Kidney epithelial cell (primary cell): ENCODE data around the gene PARP9. TPM values are rescaled to one million over a fixed set of nuclear protein-coding genes. Genes with fewer than 3 reads are reported as not detected.

Experiments
- DNase-seq: peaks from one replicate; pipeline ENCODE4 v3.0.0-alpha.2; 2010; ENCODE audit warnings: low read depth
- H3K27me3 ChIP-seq: 2 replicates; pipeline ENCODE4 v1.6.0; 2011; ENCODE audit warnings: low read length; ENCODE audit not compliant: control insufficient read depth, insufficient read depth
- H3K36me3 ChIP-seq: 2 replicates; pipeline ENCODE4 v1.5.1; 2011; ENCODE audit warnings: low read length; ENCODE audit not compliant: control insufficient read depth, insufficient read depth
- H3K4me3 ChIP-seq: 2 replicates; pipeline ENCODE4 v1.5.1; 2011; ENCODE audit warnings: low read depth, mild to moderate bottlenecking, control low read depth, low read length
- total RNA-seq: library from RNA; depleted of rRNA; stranded (reverse); fragments of >200 nt; gene quantifications from 2 replicates; pipeline ENCODE4 v1.2.3, GENCODE V29; 2015
- TF ChIP-seq, protein P1 (sequence below): IDR thresholded peaks from 2 replicates; pipeline ENCODE4 v1.5.1; 2011; ENCODE audit warnings: mild to moderate bottlenecking, moderate library complexity, low read length, control low read depth, inconsistent platforms; ENCODE audit not compliant: insufficient read depth, poor library complexity, severe bottlenecking

Gene PARP9
- total RNA-seq, 1 donor from 2014 or later = 15.8 TPM

- Histone ChIP-seq H3K27me3 (no peaks in the 10 kb centered on the region), H3K4me3 (no peak overlapping the region), H3K36me3 (no peaks in the 10 kb centered on the region)
- no peak for DNase-seq
- TF ChIP-seq, protein P1, sequence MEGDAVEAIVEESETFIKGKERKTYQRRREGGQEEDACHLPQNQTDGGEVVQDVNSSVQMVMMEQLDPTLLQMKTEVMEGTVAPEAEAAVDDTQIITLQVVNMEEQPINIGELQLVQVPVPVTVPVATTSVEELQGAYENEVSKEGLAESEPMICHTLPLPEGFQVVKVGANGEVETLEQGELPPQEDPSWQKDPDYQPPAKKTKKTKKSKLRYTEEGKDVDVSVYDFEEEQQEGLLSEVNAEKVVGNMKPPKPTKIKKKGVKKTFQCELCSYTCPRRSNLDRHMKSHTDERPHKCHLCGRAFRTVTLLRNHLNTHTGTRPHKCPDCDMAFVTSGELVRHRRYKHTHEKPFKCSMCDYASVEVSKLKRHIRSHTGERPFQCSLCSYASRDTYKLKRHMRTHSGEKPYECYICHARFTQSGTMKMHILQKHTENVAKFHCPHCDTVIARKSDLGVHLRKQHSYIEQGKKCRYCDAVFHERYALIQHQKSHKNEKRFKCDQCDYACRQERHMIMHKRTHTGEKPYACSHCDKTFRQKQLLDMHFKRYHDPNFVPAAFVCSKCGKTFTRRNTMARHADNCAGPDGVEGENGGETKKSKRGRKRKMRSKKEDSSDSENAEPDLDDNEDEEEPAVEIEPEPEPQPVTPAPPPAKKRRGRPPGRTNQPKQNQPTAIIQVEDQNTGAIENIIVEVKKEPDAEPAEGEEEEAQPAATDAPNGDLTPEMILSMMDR = no peak
Measured at GRCh38 chr3:122558605-122559004, 5.5 kb downstream of the PARP9 start.

DNA sequence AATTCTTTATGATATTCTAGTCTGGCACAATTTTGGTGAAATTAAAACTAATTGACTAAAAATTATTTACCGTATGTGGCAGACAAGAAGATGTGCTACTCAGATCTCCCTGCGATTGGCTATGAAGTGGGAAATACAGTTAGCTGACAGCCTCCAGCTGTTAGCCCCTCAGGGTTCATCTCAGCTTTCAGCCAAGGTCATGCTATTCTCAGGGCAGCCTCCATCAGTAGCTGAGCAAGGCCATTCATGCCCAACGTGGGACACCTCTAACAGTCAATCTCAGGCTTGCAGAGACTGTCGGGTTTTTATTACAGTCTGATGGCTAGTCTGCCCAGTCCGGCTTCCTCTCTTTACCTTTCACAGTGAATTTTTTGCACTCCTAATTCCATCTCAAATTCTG lies 6.7 kb downstream of the PARP9 start:
- Histone ChIP-seq H3K36me3 (no peaks in the 10 kb centered on the region), H3K4me3 (no peak overlapping the region), H3K27me3 (no peaks in the 10 kb centered on the region)
- no peak for DNase-seq
- TF ChIP-seq, protein P1 = no peak

DNA sequence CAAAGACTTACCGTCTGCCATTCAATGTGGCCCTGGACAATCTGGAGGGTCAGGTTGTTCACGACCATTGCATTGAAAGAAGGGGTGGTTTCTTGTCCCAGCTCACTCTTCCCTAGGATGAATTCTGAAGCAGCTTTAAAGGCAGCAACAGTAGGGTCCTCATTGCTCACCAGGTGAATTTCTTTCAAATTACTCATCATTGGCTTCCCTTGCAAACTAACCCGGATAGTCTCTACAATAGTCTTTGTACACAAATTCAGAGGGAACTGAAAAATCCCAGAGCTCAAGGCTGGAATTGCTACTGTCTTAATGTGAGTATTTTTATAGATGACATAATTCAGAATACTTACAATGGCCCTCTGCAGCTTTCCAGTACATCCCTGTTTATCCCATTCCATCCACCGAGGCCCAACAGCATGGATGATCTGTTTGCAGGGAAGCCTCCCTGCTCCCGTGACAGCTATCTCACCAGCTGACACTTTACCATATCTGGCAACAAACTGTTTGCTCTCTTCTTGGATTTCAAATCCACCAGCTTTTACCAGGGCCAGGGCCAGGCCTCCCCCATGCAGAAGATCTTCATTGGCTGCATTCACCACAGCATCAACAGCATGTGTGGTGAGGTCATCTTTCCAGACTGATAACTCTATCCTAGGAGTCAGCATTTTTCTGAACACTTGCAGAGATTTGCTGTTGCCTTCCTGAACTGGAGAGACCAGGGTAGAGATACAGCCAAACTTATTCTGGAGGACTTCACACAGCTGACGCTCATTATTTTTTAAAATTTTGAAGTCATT lies 8.6 kb downstream of the PARP9 start:
- TF ChIP-seq, protein P1 = no peak
- Histone ChIP-seq H3K4me3 (no peak overlapping the region), H3K36me3 (no peaks in the 10 kb centered on the region), H3K27me3 (no peaks in the 10 kb centered on the region)
- no peak for DNase-seq

GRCh38 chr3:122553171-122553570 lies 10.9 kb downstream of the PARP9 start:
- TF ChIP-seq, protein P1 = no peak
- Histone ChIP-seq H3K36me3 (no peaks in the 10 kb centered on the region), H3K4me3 (no peak overlapping the region), H3K27me3 (no peaks in the 10 kb centered on the region)
- no peak for DNase-seq

DNA sequence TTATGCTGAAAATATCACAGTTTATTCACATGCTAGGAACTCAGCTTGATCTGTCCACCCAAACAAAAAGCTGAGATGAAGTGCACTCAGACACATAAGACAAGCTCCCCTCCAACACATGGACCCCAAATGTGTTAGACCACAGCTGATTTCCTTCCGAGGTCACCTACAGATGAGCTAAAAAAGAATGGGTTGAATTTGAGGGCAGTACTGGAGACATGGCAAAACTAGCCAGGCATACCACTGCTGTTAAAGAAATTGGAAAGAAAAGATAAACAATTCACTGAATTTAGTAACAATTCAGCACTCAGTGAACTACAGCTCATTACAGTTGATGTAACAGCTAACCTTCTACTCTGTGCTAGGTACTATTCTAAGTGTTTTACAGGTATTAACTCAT lies 15.5 kb downstream of the PARP9 start:
- Histone ChIP-seq H3K36me3 (no peaks in the 10 kb centered on the region), H3K27me3 (no peaks in the 10 kb centered on the region)

More for the DNA sequence above, 15.5 kb downstream of the PARP9 start:
- no peak overlapping the region for H3K4me3 ChIP-seq
- TF ChIP-seq, protein P1 = no peak
- no peak for DNase-seq
